ENCODE measurements around the gene SAXO1. TPM values are rescaled to one million over a fixed set of nuclear protein-coding genes. Genes with fewer than 3 reads are reported as not detected.

SAXO1 gene
- total RNA-seq, 1 donor from 2014 or later: 0.09 TPM

GRCh38 chr9:18973348-18973747 is 59.7 kb downstream of the SAXO1 start:
- Histone ChIP-seq H3K9me3 (ENCODE audit: low read depth) (no peaks in the 10 kb centered on the region), H3K36me3 (no peaks in the 10 kb centered on the region), H3K4me2 (no peak overlapping the region), H3F3A (ENCODE audit: low read depth) (no peaks in the 10 kb centered on the region), H4K20me1 (ENCODE audit: low read depth) (no peaks in the 10 kb centered on the region), H3K4me1 (no peaks in the 10 kb centered on the region), H3K4me3 (no peak overlapping the region), H3K27ac (no peak overlapping the region), H2AFZ (replicated peaks) (no peak overlapping the region), H3K9ac (no peak overlapping the region), H3K27me3 (no peaks in the 10 kb centered on the region), H3K79me2 (ENCODE audit: low read depth) (no peaks in the 10 kb centered on the region)
- H3K27me3 Mint-ChIP-seq (ENCODE audit: insufficient read depth, low read depth): no peaks in the 10 kb centered on the region
- DNase-seq (ENCODE audit: low spot score): no peak
- H3K27ac Mint-ChIP-seq: no peak overlapping the region
- no peaks in the 10 kb centered on the region for H3K4me1 Mint-ChIP-seq
- TF ChIP-seq CTCF (IDR thresholded peaks at IDR 0.05) (no peak), EZH2 (IDR thresholded peaks at IDR 0.05) (no peak), EZH2phosphoT487 (IDR thresholded peaks at IDR 0.05) (no peak)
- no peaks in the 10 kb centered on the region for H3K36me3 Mint-ChIP-seq
- H3K4me3 Mint-ChIP-seq: no peak overlapping the region
- H3K9me3 Mint-ChIP-seq: no peaks in the 10 kb centered on the region

- Mint-ChIP-seq H3K9me3 (peaks cover 3% of the 10 kb centered on the region), H3K4me3 (no peak overlapping the region), H3K27me3 (ENCODE audit: insufficient read depth, low read depth) (peaks cover 3% of the 10 kb centered on the region), H3K27ac (no peak overlapping the region), H3K4me1 (no peaks in the 10 kb centered on the region), H3K36me3 (no peaks in the 10 kb centered on the region)
- TF ChIP-seq CTCF (IDR thresholded peaks at IDR 0.05) (no peak), EZH2 (IDR thresholded peaks at IDR 0.05) (no peak), EZH2phosphoT487 (IDR thresholded peaks at IDR 0.05) (no peak)
- no peaks in the 10 kb centered on the region for H3K27me3 ChIP-seq
- no peaks in the 10 kb centered on the region for H4K20me1 ChIP-seq (ENCODE audit: low read depth)
- H3K4me3 ChIP-seq: no peak overlapping the region
- no peaks in the 10 kb centered on the region for H3F3A ChIP-seq (ENCODE audit: low read depth)
- H3K9ac ChIP-seq: no peak overlapping the region
- no peak overlapping the region for H2AFZ ChIP-seq (replicated peaks)
- no peaks in the 10 kb centered on the region for H3K4me1 ChIP-seq
- H3K9me3 ChIP-seq (ENCODE audit: low read depth): no peaks in the 10 kb centered on the region
- H3K4me2 ChIP-seq: no peak overlapping the region
- no peaks in the 10 kb centered on the region for H3K79me2 ChIP-seq (ENCODE audit: low read depth)
- H3K36me3 ChIP-seq: no peaks in the 10 kb centered on the region
- DNase-seq (ENCODE audit: low spot score): no peak
- H3K27ac ChIP-seq: no peak overlapping the region
Measured at GRCh38 chr9:18972675-18973074, 60.3 kb downstream of the SAXO1 start.

DNA sequence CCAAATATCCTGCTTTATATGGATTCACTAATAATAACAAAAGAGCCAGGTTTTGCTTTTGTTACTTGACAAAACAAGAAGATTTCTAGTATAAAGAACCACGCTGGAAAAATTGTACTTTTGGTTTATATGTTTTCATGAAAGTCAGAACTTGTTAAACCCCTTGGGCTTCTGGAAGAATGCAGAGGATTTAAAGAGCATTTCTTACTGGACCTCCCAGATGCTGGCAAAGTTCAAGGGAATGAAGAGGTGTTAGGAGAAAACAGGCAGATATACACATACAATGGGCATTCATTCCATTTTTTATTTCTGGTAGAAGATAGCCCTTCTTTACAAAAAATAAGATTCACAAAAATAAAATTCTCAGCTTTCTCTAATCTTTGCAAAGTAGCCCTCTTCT is 61.1 kb downstream of the SAXO1 start:
- H3K4me1 Mint-ChIP-seq: no peaks in the 10 kb centered on the region
- peaks cover 3% of the 10 kb centered on the region for H3K27me3 Mint-ChIP-seq (ENCODE audit: insufficient read depth, low read depth)
- no peaks in the 10 kb centered on the region for H3K36me3 Mint-ChIP-seq

More for the DNA sequence above, 61.1 kb downstream of the SAXO1 start:
- Mint-ChIP-seq H3K27ac (no peak overlapping the region), H3K4me3 (no peak overlapping the region), H3K9me3 (peaks cover 3% of the 10 kb centered on the region)
- Histone ChIP-seq H3K9me3 (ENCODE audit: low read depth) (no peaks in the 10 kb centered on the region), H4K20me1 (ENCODE audit: low read depth) (no peaks in the 10 kb centered on the region), H3K4me2 (no peak overlapping the region), H2AFZ (replicated peaks) (no peak overlapping the region), H3K27me3 (no peaks in the 10 kb centered on the region), H3K4me1 (no peaks in the 10 kb centered on the region), H3K9ac (no peak overlapping the region), H3K36me3 (no peaks in the 10 kb centered on the region), H3K27ac (no peak overlapping the region), H3K79me2 (ENCODE audit: low read depth) (no peaks in the 10 kb centered on the region), H3K4me3 (no peak overlapping the region), H3F3A (ENCODE audit: low read depth) (no peaks in the 10 kb centered on the region)
- no peak for TF ChIP-seq CTCF (IDR thresholded peaks at IDR 0.05)
- TF ChIP-seq EZH2phosphoT487 (IDR thresholded peaks at IDR 0.05): no peak
- no peak for TF ChIP-seq EZH2 (IDR thresholded peaks at IDR 0.05)
- DNase-seq (ENCODE audit: low spot score): no peak

Measured in neural progenitor cell (in vitro differentiated cells).